GM12872 (cell line): ENCODE data around the gene RNF157.

Experiments used
- CTCF ChIP-seq: IDR thresholded peaks from 3 replicates; pipeline ENCODE4 v1.5.1; 2011; ENCODE audit warnings: low read depth, mild to moderate bottlenecking, low read length, moderate library complexity; ENCODE audit not compliant: insufficient read depth

Gene RNF157

GRCh38 chr17:76277300-76278267, 37.3 kb upstream of the RNF157 start:
- TF ChIP-seq CTCF: no peak

- TF ChIP-seq CTCF: no peak
Observed at GRCh38 chr17:76276461-76277299, 36.4 kb upstream of the RNF157 start.

- TF ChIP-seq CTCF: peak; percentile 35; the same call in 1 of the 3 replicates
Observed at GRCh38 chr17:76276069-76276431, 35.8 kb upstream of the RNF157 start.

DNA sequence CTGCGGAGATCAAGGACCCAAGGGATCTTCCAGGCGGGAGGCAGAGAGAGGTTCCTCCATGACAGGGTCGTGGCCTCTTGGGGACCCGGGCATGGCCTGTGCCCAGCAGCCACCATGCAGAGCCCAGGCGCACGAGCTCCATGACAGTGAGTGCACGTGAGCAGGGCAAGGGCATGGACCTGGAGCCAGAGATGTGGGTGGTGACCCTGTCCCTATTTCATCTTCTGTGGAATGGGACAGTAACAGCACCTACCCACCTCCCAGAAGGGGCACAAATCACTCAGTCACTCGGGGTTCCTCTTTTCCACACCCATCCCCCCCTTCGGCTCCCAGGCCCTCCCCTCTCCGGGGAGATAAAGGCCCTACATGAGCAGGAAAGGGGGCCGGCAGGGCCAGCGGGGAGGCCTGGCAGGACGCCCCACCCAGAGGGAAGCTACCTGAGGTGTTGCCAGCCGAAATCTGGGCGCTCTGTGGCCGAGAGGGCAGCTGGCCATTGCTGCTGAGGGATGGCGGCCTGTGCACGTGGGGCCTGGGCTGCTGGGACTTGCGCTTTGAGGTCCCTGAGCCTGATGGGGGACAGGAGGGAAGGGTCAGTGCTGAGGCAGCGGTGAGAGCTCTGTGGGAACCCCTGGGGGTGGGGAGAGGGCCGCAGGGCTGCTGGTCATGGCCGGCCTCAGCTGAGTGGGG, 35.2 kb upstream of the RNF157 start:
- TF ChIP-seq CTCF: 0 out of 3 replicates have a peak, but pooled peaks have one; percentile 1

GRCh38 chr17:76274112-76274956, 34.0 kb upstream of the RNF157 start:
- TF ChIP-seq CTCF: no peak

DNA sequence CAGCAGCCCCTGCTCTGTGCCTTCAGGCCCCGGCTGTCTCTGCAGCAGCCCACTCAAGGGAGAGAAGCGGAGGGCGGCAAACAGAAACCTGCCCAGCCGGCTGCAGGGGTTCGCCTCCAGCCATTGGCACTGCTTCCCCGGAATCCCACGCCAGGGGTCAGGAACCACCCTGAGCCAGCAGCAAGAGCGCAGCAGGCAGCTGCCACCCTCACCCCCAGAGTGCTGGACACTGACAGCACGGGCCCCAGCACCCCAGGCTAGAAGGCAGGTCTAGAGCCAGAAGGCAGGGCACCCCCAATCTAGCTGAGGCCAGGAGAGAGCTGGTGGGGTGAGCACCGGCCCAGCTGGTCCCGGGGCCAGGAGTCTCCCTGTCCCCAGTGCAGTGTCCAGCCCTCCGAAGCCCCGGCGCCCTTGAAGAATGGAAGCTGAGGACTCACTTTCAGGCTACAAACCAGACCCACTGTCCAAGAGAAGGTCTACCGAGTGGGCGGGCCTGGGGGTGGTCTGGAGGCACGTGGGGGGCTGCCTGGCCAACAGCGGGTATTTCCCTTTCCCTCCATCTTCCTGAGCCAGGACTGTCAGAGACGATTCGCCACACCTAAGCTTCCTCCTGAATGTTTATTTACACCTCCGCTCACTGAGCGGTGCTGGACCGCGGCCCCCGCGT, 33.3 kb upstream of the RNF157 start:
- no peak for TF ChIP-seq CTCF
